Ureter (tissue), 1 donor: ENCODE results near the gene R3HCC1L. TPM values are rescaled to one million over a fixed set of nuclear protein-coding genes. Genes with fewer than 3 reads are reported as not detected.

ENCODE experiments used
- DNase-seq: peaks from one replicate; pipeline ENCODE4 v3.0.0-alpha.2; 2020; ENCODE audit warnings: low spot score
- total RNA-seq: library from RNA; stranded (reverse); gene quantifications from one replicate; pipeline ENCODE4 v1.2.4, GENCODE V29; 2023
- donor health status: DM: yes; HTN: yes; CAD: no.

Gene R3HCC1L
- total RNA-seq, 1 donor from 2014 or later = 21.0 TPM

DNA sequence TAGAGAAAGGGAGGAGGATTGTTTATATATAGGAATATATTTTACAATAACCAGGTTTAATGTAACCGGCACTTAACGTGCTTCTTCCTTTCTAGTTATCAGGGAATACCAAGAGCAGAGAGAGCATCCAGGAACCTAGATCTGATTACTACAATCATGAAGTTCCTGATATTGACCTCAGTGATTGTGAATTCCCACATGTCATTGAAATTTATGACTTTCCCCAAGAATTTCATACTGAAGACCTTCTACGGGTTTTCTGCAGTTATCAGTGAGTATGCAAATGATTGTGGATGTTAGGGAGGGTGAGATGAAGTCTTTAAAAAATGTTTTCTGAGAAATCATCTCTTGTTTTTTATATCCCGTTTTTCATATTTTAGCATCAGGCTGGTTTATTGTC, 97.0 kb downstream of the R3HCC1L start:
- no peak for DNase-seq

DNA sequence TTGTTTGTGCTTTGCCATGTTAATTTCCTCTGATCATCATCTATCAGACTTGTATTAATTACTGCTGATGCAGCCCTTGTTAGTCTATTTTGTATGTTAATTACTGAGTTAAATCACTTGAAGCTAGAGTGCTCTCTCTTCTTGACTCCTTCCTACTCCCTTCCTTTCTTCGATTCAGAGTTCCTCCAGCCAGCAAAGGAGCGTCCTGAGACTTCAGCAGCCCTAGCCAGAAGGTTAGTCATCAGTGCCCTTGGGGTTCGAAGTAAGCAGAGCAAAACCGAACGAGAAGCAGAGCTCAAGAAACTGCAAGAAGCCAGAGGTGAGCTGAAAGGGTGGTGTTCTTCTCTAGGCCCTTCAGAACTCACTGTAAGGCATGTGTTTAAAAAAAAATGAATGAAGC, 101.4 kb downstream of the R3HCC1L start:
- no peak for DNase-seq

DNA sequence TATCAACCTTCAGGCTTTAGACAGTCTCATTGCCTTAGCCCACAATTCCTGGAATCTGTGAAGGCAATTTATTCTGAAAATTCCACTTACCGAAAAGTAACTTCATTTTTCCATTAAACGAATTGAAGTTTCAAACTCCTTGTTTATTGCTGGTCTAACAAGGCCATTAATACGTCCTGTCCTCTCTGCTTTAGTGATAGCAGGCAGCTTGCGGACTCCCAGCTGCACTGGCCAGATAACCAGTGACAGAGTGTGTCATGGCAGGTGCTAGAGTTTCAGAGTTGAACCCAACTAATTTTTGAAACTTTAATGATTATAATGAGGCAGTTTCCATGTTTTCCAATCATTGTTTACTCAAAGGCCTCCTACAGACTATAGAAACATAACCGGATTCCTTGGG, 102.4 kb downstream of the R3HCC1L start:
- no peak for DNase-seq

DNA sequence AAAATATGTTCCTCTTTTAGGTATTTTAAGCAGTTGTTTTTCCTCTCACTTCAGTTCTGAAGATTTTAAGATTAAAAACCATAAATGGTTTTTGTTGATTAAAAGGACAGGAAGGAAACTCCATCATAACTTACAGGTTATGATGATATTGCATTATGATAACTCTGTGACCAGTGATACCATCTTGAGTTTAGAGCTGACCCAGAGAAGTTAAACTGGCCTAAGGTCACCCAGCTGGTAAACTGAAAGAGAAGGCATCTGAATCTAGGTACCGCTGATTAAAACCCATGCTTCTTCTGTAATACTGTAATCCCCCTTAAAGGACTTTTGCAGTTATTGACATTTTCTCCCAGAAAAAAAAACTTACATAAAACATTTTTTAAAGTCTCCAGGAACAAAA, 103.9 kb downstream of the R3HCC1L start:
- DNase-seq = no peak

DNA sequence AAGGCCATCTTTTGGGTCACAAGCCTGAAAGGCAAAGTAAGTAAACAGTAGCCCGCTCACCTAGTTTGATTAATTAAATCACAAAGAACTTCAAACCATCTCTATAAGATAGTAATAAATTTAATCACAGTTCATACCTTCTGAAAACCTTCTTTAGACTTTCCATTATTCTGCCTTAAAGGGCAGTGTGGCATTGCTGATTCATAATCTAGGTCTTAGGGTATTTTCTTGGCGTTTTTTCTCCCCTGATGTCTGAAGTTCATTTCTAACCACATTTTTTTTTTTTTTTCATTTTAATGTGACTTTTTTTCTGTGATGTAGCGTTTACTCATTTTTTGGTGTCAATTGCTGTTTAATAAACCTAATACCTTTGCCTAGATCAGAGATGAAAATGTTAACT, 106.1 kb downstream of the R3HCC1L start:
- no peak for DNase-seq

DNA sequence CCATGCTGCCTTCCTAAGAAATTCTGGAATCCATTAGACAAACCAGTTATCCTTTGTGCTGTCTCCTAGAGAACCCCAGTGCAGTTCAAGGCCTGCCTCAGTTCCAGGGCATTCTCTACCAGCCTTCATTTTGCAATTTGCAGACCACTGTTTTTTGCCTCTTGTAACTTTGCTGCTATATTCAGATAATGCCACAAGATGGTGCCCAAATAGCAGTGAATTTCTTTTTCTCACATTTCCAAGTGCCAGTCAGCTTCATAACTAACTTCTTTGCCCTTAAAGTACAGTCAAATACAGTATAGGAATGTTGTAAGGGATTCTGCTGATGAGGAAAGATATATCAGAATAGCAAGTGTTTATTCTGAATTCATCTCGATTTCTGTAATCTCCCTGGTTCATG, 108.4 kb downstream of the R3HCC1L start:
- no peak for DNase-seq

DNA sequence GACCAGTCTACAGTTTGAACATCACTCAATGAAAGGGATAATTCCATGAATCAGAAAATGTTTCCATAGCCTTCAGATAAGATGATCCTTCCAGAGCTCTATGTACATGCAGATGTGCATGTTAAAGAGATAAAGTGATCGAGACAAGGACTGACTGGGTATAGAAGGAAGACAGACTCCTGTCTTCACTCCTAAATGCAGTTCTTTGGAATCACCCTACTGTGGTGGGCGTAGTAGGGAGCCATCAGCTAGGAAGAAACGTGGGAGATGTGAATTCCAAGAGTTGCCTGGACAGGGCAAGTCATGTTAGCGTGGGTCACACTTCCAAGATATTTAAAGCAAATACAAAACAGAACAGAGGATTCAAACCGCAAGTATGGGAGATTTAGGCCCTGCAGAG, 109.7 kb downstream of the R3HCC1L start:
- no peak for DNase-seq

DNA sequence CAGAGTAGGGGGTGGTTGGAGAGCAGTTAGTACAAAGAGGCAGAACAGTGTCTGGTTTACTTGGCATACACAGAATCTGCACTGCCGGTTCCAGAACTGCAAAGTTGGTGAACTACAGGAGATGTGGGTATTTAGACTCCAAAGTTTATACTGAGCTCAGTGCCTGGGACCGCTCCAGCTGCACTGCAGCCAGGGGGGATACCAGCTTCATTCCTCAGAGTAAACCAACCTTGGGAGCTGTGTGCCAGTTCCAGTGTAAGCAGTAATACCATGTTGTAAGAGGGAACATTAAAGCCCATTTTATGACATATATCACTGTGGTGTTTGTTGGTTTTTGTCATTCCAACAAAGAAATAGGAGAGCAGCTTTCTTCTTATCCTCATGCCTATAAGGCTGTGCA, 110.1 kb downstream of the R3HCC1L start:
- DNase-seq = no peak

DNA sequence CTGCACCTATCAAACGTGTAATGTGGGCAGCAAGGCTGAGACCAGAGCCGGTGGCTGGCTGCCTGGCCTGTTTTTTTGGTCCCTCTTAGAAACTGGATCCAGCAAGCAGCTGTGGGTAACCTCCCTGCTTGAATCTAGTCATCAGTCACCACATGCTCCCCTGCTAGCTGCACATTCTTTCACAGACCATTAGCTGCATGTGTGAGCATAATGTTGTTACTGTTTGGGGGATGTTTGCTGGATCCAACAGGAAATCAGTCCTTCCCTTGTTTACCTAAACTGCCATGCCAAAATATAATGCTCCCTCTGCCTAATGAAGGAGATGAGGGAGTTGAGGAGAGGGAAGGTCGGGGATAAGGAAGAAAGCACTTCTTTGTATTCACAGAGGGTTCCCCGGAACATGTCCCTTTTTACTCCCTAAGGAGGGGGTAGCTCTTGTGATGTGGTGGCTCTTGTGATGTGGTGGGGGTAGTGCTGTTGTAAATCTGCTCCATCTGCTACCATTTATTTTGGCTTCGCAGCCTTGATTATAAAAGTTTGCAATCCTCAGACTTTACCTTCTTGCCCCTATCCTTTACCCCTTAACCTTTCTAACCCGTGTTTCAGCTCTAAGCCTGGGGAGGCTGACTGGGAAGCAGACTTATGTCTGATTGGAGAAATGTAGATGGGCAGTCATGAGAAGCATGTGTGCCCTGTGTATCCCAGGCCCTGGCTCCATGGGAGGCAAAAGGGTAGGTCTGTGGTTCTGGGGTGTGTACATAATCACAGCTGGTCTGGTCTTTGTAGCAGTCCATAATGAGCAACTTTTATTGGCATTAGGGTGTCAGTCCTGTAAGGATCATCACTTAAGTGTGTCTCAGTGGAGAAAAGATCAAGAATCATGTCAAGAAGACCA, 112.7 kb downstream of the R3HCC1L start:
- DNase-seq = no peak

DNA sequence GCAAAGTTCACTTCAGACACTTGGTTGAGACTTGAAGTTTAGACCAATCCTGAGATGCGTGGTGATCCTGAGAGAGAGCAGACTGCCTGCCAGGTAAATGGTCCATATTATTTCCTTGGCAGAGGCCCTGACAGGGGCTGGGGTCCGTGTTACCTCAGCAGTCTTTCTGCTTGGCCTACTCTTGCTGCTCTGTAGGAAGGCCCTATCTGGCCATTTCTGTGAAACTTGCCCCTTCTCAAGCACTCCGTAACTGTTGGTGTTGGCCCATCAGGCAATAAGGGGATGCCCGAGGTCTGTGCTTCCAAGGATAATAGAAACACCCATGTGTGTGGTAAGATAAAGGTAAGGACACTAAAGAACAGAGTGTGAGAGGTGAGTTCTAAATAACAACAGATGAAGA, 113.6 kb downstream of the R3HCC1L start:
- no peak for DNase-seq

DNA sequence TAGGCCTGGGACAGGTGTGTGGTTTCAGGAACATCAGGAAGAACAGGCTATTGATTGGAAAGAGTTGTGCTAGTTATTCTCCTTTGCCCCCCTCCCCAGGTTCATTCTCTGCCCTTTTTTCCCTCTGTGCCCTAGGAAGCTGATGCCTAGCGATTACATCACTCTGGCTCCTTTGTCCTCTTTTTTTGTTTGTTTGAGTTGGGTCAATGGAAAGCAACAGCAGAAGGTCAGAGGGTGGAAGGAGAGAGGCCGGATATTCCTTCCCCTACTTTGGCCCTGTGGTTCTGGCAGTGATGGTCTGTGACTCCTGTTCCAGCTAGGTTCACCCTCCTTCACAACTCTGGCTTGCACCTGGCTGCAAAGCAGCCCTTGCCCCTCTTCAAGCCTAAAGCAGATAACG, 114.7 kb downstream of the R3HCC1L start:
- DNase-seq = no peak

DNA sequence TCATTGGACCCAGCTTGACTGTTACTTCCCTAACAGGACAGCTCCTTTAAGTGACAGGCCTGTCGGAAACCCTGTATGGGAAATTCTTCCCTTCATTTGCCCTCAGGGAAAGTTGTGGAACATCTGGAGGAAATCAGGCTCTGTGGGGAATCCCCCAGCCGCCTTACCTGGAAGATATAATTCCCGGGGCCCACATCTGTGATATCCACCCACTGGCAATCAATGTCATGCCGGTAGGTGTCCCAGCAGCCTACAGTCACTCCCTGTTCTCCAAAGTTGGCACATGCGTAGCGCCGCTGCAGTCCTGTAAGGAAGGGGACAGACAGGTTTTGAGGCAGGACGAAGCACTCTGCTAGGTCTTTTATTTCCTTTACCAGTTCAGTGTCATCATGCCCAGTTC, 116.9 kb downstream of the R3HCC1L start:
- DNase-seq = no peak

DNA sequence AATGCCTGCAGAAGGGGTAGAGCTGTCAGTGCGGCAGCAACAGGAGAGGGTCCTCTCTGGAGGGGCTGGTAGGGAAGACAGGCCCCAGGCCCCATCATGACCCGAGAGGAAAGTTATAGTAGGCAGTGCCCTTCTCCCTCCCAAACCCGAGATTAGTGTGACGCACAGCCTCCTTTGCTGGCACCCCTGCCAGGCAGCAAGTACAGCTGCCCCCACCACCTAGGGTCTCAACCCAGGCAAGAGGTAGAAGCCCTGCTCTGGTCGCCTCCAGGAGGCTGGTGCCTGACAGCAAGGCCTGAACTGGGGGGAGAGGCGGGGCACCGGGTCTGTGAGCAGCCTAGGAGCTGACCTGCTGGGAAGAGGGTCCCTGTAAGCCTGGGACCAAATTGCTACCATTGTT, 118.0 kb downstream of the R3HCC1L start:
- no peak for DNase-seq

DNA sequence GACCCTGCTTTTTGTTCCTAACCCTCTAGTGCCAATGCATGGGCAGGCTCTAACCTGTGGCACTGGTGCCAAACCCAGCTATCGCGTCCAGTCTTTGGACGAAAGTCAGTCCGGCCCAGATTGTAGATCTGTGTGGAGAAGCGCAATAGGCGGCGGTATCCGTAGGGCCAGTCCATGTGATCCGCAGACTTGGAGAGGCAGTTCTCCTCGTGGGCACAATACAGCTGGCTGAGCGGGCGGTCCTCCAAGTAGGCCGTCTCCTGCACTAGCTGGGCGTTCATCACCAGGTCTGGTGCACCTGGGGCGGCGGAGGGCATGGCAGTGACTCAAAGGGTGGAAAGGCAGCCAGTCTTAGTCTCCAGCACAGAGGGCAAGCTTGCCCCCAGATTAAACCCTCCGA, 119.0 kb downstream of the R3HCC1L start:
- DNase-seq = no peak

DNA sequence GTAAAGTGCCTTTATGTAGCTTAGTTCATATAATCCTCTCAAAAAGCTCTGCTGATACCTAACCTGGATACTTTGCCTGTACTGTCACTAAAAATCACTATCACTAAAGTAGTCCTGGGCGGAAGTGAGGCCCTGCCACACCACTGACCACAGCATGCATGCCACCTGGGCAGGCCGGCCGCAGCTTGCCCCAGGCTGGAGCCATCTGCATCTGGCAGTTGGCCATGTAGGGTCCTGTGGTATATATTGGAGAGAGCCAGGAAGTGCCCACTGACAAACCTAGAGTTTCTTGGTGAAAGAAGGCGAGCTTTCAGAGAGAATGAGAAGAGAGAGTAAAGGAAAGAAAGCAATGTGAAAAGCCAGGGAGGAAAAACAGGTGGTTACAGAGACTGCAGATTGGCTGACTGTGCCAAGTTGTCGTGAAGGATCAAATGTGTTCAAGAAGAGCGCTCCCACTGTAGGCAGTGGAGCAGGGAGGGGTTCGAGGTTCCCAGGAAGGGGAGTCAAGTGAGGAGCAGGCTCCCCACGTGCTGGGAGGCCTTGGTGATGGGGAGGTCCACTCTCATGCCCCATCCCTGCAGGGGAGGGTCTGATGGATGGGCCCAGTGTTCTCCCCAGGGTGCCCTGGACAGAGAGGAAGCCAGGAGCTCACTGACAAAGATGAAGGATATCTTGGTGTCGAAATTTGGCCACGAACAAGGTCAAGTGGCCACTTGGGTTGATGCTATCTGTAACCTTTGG, 119.9 kb downstream of the R3HCC1L start:
- DNase-seq = no peak

DNA sequence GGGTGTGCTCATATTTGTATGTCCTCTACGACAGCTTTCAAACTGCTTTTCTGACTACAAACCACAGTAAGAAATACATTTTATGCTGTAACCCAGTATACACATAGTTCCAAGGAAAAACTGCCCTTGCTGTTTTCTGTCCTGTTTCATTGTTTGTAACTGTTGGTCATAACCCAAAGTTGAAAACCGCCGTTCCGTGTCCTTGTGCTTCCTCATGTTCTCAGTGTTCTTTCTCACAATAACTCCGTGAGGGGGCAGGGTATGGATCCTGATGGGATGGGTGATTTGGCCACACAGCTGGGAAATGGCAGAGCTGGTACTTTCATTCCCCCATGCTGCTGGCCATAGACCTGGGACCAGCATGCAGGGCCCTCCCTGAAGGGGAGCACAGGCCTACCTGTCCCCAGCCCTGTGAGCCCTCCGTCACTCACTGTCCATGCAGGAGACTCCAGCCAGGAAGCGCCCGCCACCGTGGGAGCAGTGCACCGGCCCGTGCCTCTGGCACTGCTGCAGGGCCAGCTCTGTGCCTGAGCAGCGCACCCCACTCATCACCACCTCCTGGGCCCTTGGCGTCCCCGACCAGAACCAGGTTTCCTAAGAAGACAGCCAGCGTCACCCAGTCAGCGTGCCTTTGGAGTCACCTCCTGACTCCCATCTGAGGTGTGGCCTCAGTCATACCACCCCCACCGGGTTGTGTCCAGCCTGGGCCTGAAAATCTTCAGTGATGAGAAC, 120.9 kb downstream of the R3HCC1L start:
- no peak for DNase-seq

DNA sequence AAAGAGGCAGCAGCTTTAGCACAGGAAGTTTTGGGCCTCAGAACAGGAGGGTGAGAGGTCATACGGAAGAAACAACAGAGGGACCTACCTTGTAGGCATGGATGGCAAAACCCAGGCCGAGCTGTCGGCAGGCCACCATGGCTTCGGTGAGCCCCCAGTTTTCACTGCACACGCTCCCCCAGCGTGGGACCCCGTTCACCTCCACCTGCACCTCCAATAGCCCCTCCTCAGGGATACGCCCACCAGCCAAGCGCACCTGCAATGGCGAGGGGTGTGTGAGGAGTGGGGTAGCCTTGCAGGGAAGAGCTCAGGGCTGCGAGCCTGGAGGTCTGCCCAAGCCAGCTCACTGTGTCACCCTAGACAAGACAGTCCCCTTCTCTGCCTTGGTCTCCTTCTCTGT, 122.2 kb downstream of the R3HCC1L start:
- no peak for DNase-seq

DNA sequence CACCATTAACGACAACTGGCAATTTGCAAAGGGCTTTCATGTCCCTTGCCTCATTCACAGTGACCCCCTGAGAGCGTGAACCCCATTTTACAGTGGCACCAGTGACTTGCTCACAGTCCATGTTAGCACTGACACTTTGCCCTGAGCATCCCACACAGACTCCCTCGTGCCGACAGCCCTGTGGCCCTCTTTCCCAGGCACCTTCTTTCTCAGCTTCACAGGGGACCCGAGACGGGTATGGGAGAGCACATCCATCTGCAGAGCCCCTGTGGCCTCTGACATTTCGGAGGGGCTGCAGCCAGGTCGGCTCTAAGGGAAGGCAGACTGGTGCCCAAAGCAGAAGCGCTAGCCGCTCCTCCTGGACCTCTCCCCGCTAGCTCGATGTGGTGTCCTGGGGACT, 122.7 kb downstream of the R3HCC1L start:
- no peak for DNase-seq

DNA sequence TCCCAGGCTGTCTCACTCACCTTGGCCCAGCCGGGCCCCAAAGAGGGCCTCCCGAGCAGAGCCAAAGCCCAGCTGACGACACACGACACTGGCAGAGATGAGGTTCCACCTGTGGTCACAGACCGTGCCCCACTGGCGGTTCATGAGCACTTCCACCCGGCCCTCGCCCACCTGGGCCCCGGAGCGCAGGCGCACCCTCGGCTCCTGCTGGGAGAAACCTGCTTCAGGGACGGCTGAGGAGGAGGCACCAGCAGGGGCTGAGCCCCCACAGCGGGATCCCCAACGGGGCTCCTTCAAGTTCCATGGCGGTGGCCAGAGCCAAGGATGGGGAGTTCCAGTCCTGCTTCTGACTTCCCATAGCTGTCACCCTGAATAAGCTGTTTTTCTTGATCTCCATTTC, 123.5 kb downstream of the R3HCC1L start:
- DNase-seq = no peak

DNA sequence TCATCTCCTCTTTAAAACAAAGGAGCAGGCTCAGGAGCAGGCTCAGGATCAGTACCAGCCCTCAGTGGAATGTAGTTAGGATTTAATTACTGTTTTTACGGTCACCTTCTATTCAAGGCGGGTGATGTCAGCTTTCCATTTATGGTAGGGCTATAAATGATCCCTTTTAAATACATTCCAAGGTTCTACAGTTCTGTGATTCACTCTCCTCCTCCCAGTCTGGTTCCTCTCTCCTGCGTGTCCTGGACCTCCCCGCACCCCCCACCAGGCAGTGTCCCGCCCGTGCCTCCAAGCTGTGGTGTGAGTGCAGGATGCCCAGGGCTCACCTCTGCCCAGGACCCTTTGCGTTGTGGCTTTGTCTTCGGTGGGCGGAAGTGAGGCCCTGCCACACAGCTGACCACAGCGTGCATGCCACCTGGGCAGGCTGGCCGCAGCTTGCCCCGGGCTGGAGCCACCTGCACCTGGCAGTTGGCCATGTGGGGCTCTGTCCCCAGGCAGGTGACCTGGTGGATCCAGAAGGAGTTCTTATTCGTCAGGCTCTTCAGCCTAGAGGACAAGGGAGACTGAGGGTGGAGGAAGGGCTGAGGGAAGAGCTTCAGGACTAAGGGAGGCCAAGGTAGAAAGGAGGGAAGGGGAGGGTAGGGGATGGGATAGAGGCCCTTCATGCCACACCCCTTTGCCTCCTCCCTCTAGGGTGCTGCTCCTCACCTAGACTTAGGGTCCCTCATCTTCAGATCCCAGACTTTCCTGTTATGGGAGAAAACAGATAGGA, 124.4 kb downstream of the R3HCC1L start:
- no peak for DNase-seq

DNA sequence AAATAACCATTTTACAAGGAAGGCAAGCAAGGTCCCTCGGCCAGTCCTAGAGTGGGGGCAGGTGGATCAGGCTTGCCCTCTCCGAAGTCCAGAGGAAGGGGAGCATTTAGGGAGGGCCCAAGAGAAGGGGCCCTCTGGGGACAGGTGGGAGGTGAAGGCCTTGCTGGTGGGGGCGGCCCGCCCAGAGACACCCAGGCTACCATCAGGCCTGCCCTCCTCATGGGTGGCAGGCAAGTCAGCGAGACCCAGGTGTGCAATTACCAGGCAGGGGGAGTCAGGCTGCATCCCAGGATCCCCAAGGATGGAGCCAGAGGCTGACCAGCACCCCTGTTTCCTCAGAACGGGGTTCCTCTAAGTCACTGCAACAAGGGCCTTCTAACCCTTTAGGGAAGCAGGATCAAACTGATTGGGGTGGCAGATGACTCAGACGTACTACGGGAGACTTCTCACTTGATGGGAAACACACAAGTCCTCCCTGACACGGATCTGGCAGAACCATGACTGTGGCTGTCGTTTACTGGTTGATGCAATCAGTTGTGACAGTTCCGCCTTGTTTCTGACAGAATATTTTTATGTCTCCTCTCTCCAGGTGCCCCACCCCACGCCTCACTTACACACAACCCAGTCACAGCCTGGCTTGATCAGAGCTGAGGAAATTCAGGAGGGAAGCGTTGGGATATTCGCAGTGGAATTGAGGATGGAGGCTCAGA, 125.3 kb downstream of the R3HCC1L start:
- no peak for DNase-seq
